Ecto neural progenitor cell (in vitro differentiated cells): Measurements from ENCODE around the gene SPEM1.

Source experiments
- DNase-seq: peaks from one replicate; pipeline ENCODE4 v3.0.0-alpha.2; 2018; ENCODE audit warnings: low spot score

SPEM1 gene

DNA sequence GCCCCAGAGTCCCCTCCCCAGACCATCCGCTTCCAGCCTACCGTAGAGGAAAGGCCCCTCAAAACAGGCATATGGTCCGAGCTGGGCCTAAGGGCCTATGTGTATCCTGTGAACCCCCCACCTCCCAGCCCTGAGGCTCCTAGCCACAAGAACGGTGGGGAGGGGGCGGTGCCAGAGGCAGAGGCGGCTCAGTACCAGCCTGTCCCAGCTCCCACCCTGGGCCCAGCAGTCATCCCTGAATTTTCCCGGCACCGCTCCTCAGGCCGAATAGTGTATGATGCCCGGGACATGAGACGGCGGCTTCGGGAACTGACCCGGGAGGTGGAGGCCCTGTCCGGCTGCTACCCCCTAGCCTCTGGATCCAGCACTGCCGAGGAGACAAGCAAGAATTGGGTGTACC, 1.1 kb downstream of the SPEM1 start:
- DNase-seq, result no peak

DNA sequence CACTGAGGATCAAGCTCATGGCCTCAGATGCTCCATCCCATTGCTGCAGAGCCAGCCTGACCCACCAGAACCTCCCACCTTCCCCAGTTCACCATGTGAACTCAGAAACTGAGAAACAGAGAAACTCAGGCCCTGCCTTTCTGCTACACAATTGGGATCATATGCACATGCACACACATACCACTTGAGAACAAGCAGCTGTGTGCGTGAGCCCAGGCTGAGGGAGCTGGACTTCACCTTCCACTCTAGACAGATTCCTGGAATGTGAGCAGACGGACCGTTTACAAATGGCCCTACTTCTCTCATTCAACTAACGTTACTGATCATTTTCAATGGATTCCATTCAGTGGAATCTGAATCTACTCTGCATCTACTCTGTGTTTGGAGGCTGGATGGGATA, 3.6 kb downstream of the SPEM1 start:
- no peak for DNase-seq

DNA sequence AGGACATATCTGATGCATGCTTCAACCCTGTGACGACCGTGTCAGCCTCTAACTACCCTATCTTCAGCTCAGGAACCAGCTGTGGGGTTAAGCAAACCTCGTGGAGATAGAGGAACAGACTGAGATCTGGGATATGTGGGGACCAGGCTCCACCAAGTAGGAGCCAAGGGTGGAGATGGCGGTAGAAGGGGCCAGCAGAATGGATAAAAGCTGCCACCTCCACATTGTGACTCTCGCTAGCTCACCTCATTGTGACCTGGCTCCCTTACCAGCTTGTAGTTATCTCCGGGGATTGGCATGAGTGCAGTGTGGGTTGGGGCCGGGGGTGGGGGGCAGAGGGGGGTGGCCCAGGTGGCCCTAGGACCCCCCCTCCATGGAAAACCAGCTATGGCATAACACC, 5.2 kb downstream of the SPEM1 start, which contains the start of gene SPEM2:
TSS of gene SPEM2 (plus strand) at position 301 of the 400 bp plus-strand sequence. CDS start at position 374, 73 bp downstream.
- no peak for DNase-seq

DNA sequence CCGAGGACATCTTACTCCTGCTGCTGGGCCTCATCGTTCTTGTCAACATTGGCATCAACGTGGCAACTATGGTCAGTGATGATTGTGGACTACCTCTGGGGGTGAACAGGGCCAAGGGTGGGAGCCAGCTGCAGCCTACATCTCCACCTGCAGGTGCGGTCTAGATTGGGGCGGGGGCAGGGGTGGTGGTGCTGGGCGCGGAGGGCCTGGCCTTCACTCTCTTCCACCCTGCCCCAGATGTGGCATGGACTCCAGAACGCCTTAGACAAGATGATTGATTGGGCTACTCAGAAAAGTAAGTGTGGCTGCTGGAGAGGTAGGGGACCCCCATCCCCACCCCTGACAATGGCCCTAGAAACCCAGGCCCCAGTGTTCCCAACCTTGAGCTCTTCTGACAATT, 5.6 kb downstream of the SPEM1 start:
- no peak for DNase-seq

DNA sequence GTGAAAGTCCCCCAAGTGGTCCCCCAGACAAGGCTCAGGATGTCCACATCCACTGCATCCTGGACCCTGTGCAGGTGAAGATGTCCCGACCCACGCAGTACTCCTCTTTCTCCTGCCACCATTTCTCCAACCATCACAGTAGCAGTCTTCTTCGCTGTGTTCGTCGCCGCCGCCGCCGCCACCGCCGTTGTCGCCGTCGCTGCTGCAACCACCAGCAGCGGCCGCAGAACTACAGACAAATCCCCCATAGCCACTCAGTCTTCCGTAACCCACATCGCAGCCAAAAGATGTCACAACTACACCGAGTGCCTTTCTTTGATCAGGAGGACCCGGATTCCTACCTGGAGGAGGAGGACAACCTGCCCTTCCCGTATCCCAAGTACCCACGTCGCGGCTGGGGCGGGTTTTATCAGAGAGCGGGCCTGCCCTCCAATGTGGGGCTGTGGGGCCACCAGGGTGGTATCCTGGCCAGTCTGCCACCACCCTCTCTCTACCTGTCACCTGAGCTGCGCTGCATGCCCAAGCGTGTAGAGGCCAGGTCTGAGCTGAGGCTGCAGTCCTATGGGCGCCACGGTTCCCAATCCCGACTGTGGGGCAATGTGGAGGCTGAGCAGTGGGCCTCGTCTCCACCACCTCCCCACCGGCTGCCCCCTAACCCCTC, 6.2 kb downstream of the SPEM1 start:
- no peak for DNase-seq

DNA sequence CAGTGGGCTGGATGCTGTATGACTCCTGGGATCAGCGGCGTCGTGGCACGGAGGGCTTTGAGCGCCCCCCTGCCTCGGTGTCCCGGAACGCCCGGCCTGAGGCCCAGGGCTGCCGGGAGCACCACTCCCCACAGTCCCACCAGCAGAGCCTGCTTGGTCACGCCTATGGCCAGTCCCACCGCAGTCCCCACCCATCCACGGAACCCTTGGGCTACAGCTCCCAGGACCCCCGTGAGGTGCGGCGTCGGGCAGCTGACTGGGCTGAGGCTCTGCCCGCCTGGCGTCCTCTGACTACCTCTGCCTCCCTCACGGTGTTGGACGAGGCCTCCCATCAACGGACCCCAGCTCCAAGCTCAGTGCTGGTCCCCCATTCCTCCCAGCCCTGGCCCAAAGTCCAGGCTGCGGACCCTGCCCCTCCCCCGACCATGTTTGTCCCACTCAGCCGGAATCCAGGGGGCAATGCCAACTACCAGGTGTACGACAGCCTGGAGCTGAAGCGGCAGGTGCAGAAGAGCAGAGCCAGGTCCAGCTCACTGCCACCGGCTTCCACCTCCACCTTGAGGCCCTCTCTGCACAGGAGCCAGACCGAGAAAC, 6.9 kb downstream of the SPEM1 start:
- DNase-seq, result no peak

DNA sequence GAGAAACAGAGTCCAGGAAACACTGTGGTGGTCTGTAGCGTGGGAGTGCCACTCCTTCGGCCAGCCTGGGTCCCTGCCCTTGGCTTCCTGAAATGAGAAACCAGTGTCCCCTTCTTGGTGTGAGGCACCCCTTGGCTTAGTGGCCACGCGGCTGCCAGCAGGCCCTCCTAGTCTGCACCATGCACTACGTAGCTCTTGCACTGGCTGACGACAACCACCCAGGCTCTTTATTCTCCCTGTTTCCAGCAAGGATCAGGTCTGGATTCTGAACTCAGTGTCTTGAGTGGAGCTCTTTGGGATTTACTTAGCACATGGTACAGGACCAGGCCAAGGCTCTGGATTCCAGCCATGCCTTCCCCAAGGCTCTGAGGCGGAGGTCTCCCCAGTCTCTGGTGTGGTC, 7.4 kb downstream of the SPEM1 start:
- DNase-seq, result no peak

DNA sequence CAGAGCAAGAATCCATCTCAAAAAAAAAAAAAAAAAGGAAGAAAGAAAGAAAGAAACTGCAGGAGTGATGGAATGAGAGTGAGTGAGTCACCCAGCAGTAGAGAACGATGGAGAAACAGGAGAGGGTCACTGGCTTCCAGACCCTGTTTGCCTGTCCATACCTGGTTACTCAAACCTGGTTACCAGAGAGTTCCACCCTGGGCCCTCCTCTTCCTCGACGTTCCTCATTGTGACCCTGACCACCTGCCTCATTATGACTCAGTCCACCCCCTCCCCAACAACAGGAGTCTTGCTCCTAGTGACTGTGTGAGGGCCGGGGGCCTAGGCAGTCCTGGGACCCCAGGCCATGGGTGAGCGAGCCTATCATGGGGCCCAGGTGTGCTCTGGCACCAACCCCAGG, 8.4 kb downstream of the SPEM1 start, which contains the start of gene SPEM3:
TSS of gene SPEM3 (plus strand) at position 301 of the 400 bp plus-strand sequence. CDS start at position 347, 46 bp downstream.
- DNase-seq, result no peak

DNA sequence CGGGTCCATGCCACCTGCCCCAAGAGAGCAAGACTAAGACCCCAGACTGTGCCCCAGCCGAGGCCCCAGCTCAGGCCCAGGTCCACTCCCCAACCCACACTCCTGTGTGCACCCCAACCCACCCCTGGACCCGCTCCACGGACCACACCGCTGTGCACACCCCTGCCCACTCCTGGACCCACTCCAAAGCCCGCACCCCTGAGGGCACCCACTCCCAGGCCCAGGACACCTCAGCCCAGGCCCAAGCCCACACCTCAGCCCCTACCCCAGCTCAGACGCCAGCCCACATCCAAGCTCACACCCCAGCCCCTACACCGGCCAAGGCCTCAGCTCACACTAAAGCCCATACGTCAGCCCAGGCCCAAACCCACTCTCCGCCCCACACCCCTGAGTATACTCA, 9.6 kb downstream of the SPEM1 start:
- no peak for DNase-seq

DNA sequence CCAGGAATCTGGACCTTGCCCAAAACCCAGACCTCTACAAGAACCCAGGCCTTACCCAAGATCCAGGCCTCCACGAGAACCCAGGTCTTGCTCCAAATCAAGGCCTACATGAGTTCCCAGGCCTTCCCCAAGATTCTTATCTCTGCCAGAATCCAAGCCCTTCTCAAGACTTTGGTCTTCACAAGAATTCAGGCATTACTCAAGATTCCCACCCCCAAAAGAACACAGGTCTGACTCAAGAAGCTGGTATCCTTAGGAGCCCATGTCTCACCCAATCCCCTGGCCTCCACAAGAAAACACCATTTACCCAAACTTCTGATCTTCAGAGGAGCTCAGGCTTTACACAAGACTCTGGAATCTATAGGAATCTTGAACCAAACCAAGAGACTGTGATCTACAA, 11.1 kb downstream of the SPEM1 start:
- DNase-seq, result no peak

DNA sequence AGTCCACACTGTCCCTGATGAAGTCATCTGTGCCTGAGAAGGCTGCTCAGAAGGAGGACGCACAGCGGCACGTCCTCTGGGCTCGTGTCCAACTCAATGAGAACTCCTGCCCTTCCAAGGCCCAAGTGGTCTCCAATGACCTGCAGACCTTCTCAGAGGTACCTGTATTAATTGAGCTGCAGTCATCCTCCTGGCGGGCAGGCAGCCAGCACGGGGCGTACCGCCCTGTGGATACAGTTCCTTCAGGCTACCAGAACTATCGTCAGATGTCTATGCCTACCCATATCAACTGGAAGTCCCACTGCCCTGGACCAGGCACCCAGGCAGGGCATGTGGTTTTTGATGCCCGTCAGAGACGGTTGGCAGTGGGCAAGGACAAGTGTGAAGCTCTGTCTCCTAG, 12.2 kb downstream of the SPEM1 start:
- DNase-seq, result no peak

DNA sequence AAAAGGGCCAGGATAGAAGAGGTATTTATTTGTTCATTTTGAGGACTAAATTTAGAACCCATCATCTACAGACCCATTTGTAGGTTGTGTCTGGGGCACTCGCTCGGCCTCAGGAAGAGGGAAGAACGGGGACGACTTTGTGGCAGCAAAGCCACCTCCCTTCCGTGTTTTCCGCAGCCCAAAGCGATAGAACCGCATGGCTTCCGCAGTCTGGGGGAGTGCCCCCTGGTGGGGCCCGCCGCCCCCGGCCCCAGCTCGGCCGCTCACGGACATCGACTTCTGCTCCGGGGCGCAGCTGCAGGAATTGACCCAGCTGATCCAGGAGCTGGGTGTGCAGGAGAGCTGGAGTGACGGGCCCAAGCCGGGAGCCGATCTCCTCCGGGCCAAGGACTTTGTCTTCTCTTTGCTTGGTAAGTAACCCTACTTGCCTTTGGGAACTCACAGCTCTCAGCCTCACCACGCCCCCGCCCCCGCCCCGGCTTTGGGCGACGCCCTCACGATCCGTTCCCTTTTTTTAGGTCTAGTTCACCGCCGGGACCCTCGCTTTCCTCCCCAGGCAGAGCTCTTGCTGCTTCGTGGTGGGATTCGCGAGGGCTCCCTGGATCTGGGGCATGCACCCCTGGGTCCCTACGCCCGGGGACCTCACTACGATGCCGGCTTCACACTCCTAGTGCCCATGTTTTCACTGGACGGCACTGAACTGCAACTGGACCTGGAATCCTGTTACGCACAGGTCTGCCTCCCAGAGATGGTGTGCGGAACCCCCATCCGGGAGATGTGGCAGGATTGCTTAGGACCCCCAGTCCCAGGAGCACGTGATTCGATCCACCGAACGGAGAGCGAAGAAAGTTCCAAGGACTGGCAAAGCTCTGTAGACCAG, 15.8 kb downstream of the SPEM1 start:
- peak; percentile 81 for DNase-seq

DNA sequence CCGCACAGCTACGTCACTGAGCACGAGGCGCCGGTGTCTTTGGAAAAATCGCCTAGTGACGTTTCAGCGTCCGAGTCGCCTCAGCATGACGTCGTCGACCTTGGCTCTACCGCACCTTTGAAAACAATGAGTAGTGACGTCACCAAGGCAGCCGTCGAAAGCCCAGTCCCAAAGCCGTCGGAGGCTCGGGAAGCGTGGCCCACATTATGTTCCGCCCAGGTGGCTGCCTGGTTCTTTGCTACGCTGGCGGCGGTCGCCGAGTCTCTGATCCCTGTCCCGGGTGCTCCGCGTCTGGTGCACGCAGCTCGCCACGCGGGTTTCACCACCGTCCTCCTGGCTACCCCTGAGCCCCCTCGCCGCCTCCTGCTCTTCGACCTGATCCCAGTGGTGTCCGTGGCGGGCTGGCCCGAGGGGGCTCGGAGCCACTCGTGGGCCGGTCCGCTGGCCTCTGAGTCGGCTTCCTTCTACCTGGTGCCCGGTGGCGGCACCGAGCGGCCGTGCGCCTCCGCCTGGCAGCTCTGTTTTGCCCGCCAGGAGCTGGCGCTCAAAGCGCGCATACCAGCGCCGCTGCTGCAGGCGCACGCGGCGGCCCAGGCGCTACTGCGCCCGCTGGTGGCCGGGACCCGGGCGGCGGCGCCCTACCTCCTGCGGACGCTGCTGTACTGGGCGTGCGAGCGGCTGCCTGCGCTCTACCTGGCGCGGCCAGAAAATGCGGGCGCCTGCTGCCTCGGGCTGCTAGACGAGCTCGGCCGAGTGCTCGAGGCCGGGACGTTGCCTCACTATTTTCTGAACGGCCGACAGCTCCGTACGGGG, 16.6 kb downstream of the SPEM1 start:
- DNase-seq, result peak; percentile 94

DNA sequence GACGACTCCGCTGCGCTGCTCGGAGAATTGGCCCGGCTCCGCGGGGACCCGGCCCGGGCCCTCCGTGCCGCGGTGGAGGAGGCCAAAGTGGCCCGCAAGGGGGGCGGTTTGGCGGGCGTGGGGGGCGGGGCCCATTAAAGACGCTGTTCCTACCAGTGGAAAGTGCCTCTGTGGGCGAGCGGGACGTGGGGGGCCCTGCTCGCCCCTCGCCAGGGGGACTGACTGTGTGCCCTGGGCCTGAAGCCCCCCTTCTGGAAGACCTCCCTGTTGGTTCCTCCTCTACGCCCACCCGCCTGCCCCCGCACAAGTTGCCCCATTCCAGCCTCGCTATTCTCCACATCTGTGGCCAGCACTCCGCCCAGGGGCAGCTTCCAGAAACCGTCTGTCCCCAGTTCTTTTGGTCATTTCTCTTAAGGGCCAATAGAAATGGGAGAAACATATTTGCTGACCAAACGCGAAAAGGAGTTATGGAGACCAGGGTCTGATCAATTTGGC, 17.3 kb downstream of the SPEM1 start:
- no peak for DNase-seq

DNA sequence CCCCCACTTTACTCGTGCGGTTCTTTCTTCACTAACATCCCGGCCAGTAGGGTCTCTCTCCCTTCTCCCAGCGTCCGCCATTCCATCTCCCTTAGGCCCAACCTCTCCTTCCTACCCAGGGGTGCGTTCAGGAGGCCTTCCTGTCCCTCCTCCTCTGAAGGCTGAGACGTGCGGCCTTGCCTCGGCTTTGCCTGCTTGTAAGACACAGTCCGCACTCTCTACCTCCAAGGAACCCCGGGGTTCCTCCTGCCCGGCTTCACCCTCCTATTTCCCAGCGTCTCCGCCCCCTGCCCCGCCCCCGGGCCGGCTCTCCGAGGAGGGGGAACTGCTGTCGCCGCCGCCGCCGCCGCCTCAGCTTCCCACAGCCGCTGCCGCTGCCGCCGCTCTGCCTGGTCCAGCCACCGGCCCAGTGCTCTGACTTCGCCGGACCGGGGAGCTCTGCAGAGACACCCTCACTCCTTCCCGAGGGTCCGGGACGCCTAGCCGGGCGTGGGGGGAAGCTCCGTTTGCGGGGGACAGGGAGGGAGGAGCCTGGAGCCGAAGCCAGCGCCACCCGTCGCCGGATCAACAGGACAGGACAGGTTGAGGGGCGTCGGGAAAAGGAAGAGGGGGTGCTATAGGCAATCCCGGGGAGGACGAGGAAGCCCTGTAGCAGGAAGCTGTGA, 18.0 kb downstream of the SPEM1 start:
- peak; percentile 87 for DNase-seq

DNA sequence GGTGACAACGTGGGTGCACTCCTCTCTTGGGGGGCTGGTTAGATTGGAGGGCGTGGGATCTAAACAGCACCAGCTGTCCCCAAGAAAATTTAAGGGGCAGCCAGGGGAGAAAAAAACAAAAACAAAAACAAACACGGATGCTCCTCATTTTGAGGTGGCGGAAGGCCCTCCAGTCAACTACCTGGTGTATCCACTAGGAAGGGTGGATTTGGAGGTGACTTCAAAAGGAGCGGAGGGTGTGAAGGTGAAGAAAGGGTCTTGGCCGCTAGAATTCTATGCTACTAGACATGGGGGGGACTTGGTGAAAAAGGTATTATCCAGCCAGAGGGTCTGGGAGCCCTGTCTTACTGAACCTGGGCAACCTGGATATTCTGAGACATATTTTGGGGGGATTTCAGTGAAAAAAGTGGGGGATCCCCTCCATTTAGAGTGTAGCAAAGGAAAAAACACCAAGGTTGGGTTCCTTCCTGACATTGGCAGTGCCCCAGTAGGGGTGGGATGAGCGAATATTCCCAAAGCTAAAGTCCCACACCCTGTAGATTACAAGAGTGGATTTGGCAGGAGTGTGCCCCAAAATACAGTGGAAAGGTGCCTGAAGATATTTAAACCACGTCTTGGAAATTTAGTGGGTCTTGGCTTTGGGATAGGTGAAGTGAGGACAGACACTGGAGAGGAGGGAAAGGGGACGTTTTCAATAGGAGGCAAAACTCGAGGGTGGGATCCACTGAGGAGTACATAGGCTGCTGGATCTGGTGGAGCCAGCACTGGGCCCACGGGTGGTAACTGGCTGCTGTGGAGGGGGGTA, 18.7 kb downstream of the SPEM1 start:
- no peak for DNase-seq

DNA sequence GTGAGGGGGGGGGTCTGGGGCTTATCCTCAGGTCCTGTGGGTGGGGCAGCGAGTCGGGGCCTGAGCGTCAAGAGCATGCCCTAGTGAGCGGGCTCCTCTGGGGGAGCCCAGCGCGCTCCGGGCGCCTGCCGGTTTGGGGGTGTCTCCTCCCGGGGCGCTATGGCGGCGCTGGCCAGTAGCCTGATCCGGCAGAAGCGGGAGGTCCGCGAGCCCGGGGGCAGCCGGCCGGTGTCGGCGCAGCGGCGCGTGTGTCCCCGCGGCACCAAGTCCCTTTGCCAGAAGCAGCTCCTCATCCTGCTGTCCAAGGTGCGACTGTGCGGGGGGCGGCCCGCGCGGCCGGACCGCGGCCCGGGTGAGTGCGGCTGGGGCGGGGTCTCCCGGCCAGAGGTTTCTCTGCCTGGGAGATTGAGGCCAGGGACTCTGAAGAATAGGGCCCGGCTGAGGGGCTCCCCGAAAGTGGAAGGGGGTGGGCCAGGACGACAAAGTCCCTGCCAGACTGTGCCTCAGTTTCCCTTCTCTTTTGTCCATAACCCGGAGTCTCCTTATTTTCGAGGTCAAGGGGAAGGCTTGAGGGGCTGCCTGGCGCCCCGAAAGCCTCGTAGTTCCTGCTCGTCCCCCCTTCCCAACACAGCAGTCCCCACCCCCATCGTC, 19.5 kb downstream of the SPEM1 start, which contains the start of gene FGF11:
TSS of gene FGF11 (plus strand) at position 51 of the 651 bp plus-strand sequence. CDS start at position 160, 109 bp downstream.
- no peak for DNase-seq

DNA sequence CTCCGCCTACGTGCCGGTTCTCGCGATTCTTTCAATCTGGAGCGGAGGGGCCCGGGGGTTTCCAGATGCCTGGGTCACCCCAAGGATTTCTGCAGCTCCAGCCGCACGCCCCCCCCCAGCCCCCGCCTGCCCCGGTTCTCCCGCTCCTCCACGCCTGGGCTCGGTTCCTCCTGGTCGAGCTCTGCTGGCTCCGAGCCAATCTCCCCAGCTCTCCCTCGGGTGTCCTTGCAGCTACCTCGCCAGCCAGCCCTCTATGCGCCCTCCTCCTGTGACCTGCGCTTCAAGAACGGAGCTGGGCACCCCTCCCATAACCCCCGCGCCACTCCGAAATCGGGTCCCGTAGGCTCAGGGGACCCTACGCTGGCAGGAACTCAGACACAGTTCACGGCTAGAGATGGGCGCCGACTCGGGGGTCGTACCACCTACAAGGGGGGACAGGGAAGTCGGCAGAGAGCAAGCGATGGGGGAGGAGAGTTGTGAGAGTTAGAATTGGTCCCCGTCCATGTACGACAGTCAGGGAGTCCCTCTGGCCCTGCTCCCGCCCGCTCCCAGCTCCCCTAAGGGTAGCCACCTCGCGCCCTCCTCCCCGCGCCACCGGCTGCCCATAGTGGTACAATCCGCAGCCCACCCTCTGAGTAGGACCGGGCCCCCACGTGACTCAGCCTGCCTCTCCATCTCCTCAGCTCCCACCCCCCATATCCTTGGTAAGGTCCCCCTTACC, 20.1 kb downstream of the SPEM1 start:
- DNase-seq, result peak; percentile 90

DNA sequence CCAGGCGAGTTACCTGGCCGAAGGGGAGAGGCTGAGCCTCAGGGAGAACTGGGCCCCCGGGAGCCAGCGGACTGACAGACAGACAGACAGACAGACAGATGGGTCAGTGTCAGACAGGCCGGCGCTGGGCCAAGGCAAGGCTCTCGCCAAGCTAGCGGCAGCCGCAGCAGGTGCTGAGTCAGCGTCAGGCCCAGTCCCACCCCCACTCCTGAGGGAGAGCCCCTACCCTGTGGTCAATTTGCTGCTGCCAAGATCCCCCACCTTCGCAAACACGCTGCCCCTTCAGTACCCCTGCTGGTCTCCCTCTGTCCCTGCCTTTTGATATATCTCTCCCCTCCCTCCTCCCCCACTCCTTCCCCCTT, 20.7 kb downstream of the SPEM1 start:
- DNase-seq, result no peak
